ENCODE measurements around the gene CLSTN2. TPM values are rescaled to one million over a fixed set of nuclear protein-coding genes. Genes with fewer than 3 reads are reported as not detected.

The CLSTN2 gene
- total and polyA plus RNA-seq, 4 donors = 0.09 to 2.2 (median 0.55) TPM

- no peak for TF ChIP-seq EGR1 (IDR thresholded peaks at IDR 0.05; ENCODE audit: low read depth in 2 of 2)
- TF ChIP-seq FOXA2 (IDR thresholded peaks at IDR 0.05) = no peak
- TF ChIP-seq RAD21 (IDR thresholded peaks at IDR 0.05) = no peak
- TF ChIP-seq YY1 (IDR thresholded peaks at IDR 0.05) = no peak
Measured at GRCh38 chr3:140176526-140176925, 241.5 kb downstream of the CLSTN2 start (continued).

GRCh38 chr3:140177943-140178342 is 243.0 kb downstream of the CLSTN2 start:
- no peaks in the 10 kb centered on the region for H3K9me3 ChIP-seq (ENCODE audit: control insufficient read depth in 4 of 4, low read length in 3 of 4)

GRCh38 chr3:140178482-140178881 is 243.5 kb downstream of the CLSTN2 start:
- H3K9ac ChIP-seq (ENCODE audit: low read depth in 1 of 2, low read length in 2 of 2) = no peak overlapping the region
- TF ChIP-seq CTCF (IDR thresholded peaks at IDR 0.05; ENCODE audit: low read depth, low read length, missing input control) = no peak
- no peak for TF ChIP-seq JUND (IDR thresholded peaks at IDR 0.05)
- no peaks in the 10 kb centered on the region for H3K4me1 ChIP-seq (ENCODE audit: control insufficient read depth in 4 of 4, insufficient read depth in 4 of 4, low read length in 3 of 4)
- 64% methylated on average over 5 of the region's 5 CpGs for WGBS
- H3K36me3 ChIP-seq (ENCODE audit: control insufficient read depth in 4 of 4, insufficient read depth in 3 of 4, low read depth in 1 of 4, low read length in 3 of 4) = no peaks in the 10 kb centered on the region
- no peak overlapping the region for H3K4me3 ChIP-seq (ENCODE audit: low read depth in 1 of 3, low read length in 3 of 3)
- no peak overlapping the region for H3K27ac ChIP-seq (ENCODE audit: low read depth in 1 of 2, low read length in 2 of 2)
- no peaks in the 10 kb centered on the region for H3K9me3 ChIP-seq (ENCODE audit: control insufficient read depth in 4 of 4, low read length in 3 of 4)
- H3K27me3 ChIP-seq (ENCODE audit: control insufficient read depth in 4 of 4, insufficient read depth in 4 of 4, low read length in 3 of 4) = peaks cover 0 to 4% (median 0%) of the 10 kb centered on the region in 4 donors
- DNase-seq (ENCODE audit: low spot score) = no peak

More at GRCh38 chr3:140177943-140178342, 243.0 kb downstream of the CLSTN2 start:
- WGBS = 87% methylated on average over 3 of the region's 3 CpGs
- Histone ChIP-seq H3K36me3 (ENCODE audit: control insufficient read depth in 4 of 4, insufficient read depth in 3 of 4, low read depth in 1 of 4, low read length in 3 of 4) (no peaks in the 10 kb centered on the region), H3K4me1 (ENCODE audit: control insufficient read depth in 4 of 4, insufficient read depth in 4 of 4, low read length in 3 of 4) (no peaks in the 10 kb centered on the region), H3K9ac (ENCODE audit: low read depth in 1 of 2, low read length in 2 of 2) (no peak overlapping the region), H3K4me3 (ENCODE audit: low read depth in 1 of 3, low read length in 3 of 3) (no peak overlapping the region), H3K27me3 (ENCODE audit: control insufficient read depth in 4 of 4, insufficient read depth in 4 of 4, low read length in 3 of 4) (peaks cover 0 to 4% (median 0%) of the 10 kb centered on the region in 4 donors), H3K27ac (ENCODE audit: low read depth in 1 of 2, low read length in 2 of 2) (no peak overlapping the region)
- DNase-seq (ENCODE audit: low spot score) = no peak
- TF ChIP-seq HNF4G (IDR thresholded peaks at IDR 0.05) (no peak), GABPA (IDR thresholded peaks at IDR 0.05 in 1 of 2, conservative IDR thresholded peaks at IDR 0.05 in 1 of 2) (no peak), SP1 (IDR thresholded peaks at IDR 0.05) (no peak), CTCF (IDR thresholded peaks at IDR 0.05; ENCODE audit: low read depth, low read length, missing input control) (no peak), REST (IDR thresholded peaks at IDR 0.05) (no peak), FOXA1 (IDR thresholded peaks at IDR 0.05) (no peak), FOXA2 (IDR thresholded peaks at IDR 0.05) (no peak)
